VCaP (cell line): ENCODE measurements around the gene HMGN5.

ENCODE experiments used
- H3K27ac ChIP-seq: fragments of 450-650 bp; 2 replicates; pipeline ENCODE4 v1.5.1; 2017
- TF ChIP-seq, protein P1 (sequence below): fragments of 450-650 bp; conservative IDR thresholded peaks from 2 replicates; pipeline ENCODE4 v1.5.1; 2017; ENCODE audit warnings: mild to moderate bottlenecking, moderate library complexity

Gene HMGN5, protein sequence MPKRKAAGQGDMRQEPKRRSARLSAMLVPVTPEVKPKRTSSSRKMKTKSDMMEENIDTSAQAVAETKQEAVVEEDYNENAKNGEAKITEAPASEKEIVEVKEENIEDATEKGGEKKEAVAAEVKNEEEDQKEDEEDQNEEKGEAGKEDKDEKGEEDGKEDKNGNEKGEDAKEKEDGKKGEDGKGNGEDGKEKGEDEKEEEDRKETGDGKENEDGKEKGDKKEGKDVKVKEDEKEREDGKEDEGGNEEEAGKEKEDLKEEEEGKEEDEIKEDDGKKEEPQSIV

DNA sequence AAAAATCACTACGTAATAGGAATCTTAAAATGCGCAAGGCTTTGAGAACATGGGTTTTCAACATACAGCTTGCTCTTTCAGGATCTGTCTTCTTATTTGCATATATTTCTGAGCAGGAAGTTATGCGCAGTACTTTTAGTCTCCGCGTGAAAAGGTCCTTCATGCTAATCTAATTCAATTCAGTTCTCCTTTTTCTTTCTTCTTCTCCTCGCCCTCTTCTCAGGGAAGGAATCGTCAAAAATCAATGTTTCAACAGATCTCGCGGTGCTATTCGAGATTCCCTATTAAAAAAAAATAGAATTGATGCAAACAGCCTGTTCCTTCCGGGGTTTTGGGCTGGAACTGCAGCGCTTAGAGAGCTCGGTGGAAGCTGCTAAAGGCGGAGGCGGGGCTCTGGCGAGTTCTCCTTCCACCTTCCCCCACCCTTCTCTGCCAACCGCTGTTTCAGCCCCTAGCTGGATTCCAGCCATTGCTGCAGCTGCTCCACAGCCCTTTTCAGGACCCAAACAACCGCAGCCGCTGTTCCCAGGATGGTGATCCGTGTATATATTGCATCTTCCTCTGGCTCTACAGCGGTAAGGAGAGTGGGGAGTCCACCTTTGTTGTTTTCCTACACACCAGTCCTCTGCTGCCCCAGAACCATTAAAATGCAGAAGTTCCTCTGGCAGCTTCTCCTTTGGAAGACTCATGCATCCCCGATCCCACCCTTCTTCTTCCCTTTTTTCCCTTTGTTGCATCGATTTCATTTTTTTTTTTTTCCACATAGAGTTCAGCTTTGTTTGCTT lies at the start of gene HMGN5, which contains the start of gene SH3BGRL:
Gene HMGN5, minus strand, starts transcription at position 243 of the 785 bp plus-strand sequence. CDS start 80,364 bp downstream, outside the sequence.
Gene SH3BGRL, plus strand, starts transcription at position 432 of the 785 bp plus-strand sequence. Its CDS starts 99 bp downstream, at position 531.
- H3K27ac ChIP-seq, result no peak within 1 kb of the TSS
- TF ChIP-seq, protein P1, sequence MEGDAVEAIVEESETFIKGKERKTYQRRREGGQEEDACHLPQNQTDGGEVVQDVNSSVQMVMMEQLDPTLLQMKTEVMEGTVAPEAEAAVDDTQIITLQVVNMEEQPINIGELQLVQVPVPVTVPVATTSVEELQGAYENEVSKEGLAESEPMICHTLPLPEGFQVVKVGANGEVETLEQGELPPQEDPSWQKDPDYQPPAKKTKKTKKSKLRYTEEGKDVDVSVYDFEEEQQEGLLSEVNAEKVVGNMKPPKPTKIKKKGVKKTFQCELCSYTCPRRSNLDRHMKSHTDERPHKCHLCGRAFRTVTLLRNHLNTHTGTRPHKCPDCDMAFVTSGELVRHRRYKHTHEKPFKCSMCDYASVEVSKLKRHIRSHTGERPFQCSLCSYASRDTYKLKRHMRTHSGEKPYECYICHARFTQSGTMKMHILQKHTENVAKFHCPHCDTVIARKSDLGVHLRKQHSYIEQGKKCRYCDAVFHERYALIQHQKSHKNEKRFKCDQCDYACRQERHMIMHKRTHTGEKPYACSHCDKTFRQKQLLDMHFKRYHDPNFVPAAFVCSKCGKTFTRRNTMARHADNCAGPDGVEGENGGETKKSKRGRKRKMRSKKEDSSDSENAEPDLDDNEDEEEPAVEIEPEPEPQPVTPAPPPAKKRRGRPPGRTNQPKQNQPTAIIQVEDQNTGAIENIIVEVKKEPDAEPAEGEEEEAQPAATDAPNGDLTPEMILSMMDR, result no peak

DNA sequence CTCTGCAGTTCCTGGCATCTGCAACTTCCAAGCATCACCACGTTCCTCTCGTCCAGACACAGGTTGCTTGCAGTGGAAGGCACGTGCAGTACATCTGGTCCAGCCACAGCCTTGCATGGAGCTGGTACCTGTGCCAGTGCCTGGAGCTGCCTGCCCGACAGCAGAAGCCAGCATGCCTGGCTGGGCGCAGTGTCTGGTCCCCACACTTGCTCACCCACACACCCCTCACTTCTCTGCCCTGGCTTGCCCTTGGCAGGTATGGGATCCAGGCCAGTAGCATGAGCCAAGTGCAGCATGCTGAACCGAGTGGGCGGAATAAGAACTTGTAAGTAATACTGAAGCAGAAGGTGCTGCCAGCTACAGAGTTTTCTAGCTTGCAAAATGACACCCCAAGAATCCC lies 40.0 kb upstream of the HMGN5 start:
- no peak overlapping the region for H3K27ac ChIP-seq
- TF ChIP-seq, protein P1, result no peak

- no peak overlapping the region for H3K27ac ChIP-seq
- TF ChIP-seq, protein P1, result no peak
Measured at GRCh38 chrX:81240701-81241331, 39.1 kb upstream of the HMGN5 start.

DNA sequence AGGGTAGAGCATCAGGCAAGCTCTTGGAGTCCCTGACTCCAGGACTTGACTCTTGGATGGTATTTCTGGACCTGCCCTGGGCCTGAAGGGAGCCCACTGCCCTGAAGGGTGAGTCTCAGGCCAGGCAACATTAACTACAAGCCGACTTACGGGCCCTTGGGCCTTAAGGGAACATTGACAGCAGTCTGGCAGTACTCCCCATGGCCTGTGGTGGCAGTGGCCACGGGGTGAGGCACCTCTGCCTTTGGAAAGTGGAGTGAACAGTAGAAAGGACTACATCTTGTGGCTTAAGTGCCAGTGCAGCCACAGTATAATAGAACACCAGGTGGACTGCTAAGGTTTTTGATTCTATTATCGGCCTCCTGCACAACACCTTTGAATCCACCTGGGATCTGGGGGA lies 36.5 kb upstream of the HMGN5 start:
- TF ChIP-seq, protein P1, result no peak
- no peak overlapping the region for H3K27ac ChIP-seq

DNA sequence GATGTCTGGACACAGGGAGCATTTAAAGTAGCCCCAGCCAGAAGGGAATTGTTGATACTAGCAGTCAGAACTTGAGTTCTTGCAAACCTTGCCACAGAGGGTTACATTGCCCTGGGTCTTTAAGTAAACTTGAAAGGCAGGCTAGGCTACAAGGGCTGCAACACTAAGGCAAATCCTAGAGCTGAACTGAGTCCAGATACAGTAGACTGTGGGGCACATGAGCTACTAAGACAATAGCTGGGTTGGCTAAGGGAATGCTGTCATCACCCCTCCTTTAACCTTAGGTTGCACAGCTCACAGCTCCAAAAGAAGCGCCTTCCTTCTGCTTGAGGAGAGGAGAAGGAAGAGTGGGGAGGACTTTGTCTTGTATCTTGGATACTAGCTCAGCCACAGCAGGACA lies 35.8 kb upstream of the HMGN5 start:
- H3K27ac ChIP-seq, result no peak overlapping the region
- TF ChIP-seq, protein P1, result no peak

- TF ChIP-seq, protein P1, result no peak
- no peak overlapping the region for H3K27ac ChIP-seq
Measured at GRCh38 chrX:81232218-81232617, 30.5 kb upstream of the HMGN5 start.

DNA sequence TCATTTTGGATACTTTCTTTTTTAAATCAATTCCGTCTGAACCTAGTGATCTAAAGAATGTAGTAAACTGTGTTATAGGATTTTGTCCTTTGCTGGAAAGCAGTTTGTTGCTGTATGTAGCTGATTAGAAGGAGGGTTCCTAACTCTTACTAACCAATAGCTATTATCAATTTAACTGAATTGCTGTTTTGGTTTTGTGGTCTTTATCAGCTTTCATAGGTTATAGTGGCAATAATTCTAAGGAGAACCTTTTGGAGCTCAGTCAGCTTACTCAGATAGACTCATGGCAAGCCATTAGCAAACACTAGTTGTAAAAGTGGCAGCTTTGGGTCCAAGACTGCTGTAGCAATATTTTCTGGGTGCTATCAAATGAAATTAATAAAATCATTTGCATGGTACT lies 29.8 kb upstream of the HMGN5 start:
- TF ChIP-seq, protein P1, result no peak
- no peak overlapping the region for H3K27ac ChIP-seq
